ENCODE results near the gene ZBTB20. TPM values are rescaled to one million over a fixed set of nuclear protein-coding genes. Genes with fewer than 3 reads are reported as not detected.
A peak's percentile ranks its signal among the peaks of the same experiment; 100 is the strongest.

Gene ZBTB20
- total and polyA plus RNA-seq, 2 donors (not counting 1 experiment from before 2014, with no cell fraction given): 4.0 to 123 TPM

DNA sequence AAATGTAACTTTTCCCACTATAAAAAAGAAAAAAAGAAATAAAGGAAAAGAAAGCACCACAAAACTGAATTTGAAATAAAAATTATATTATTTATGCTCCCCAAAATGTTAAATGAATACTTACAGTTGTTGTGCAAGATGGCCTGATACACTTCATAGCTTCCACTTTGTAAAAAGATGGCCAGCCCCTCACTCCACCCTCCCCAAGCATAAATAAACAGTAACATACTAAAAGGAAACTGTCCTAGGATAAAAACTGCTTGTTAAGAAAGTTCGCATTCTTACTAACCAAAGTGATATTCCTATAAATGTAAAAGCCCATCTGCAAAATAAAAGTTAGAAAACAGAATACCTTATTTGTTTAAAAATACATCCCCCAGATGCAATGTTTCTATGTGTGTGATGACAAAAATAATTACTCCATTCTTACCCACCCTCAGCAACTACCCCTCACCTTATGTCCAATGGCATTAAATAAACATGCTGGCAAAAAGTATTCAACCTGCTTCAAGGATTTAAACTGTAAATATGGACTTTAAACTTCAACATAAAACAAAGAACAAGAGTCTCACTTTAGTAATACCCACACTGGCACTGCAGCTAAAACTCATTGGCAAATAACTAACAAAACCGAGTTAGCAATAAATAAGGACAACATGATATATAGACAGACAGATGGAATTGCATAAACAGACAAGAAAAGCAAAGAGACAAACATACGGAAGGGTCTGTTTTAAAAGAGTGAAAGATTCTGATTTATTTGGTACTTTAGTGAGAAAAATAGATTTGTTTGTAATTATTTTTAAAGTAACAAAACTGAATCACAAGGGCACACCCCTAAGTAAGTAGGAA, 47.7 kb downstream of the ZBTB20 start:
- H3K9me3 Mint-ChIP-seq (ENCODE audit: insufficient read depth): peaks cover 3% of the 10 kb centered on the region

More for the DNA sequence above, 47.7 kb downstream of the ZBTB20 start:
- Histone ChIP-seq H3K36me3 (replicated peaks in 1 of 2; ENCODE audit: control extremely low read depth in 1 of 2, control insufficient read depth in 1 of 2, extremely low read depth in 1 of 2, insufficient read depth in 2 of 2, low read length in 1 of 2) (peaks cover 2 to 5% of the 10 kb centered on the region in 2 experiments), H3K4me3 (ENCODE audit: control extremely low read depth in 1 of 5, extremely low read depth in 1 of 5, insufficient read depth in 1 of 5, low read depth in 2 of 5, low read length in 4 of 5) (peak overlapping the region in 2 of 5 experiments; percentile 10 to 44), H4K20me1 (ENCODE audit: control insufficient read depth, insufficient read depth, low read length, poor library complexity, severe bottlenecking) (no peaks in the 10 kb centered on the region), H3K9me3 (ENCODE audit: control extremely low read depth in 1 of 3, control insufficient read depth in 2 of 3, insufficient read depth in 1 of 3, low read length in 2 of 3) (peaks cover 0 to 3% (median 0%) of the 10 kb centered on the region in 3 donors), H3K4me2 (replicated peaks; ENCODE audit: low read depth, low read length, poor library complexity, severe bottlenecking) (peak overlapping the region; percentile 67), H3K9ac (ENCODE audit: low read length) (peak overlapping the region; percentile 63), H3K4me1 (ENCODE audit: control insufficient read depth in 2 of 2, insufficient read depth in 2 of 2, low read length in 2 of 2) (peaks cover 8 to 18% of the 10 kb centered on the region in 2 donors), H2AFZ (ENCODE audit: insufficient read depth, low read depth, low read length, poor library complexity, severe bottlenecking) (no peak overlapping the region), H3K27ac (ENCODE audit: low read length in 2 of 2) (peak overlapping the region in 1 of 2 donors; percentile 63), H3K27me3 (replicated peaks in 1 of 4; ENCODE audit: control extremely low read depth in 1 of 4, control insufficient read depth in 3 of 4, insufficient read depth in 4 of 4, low read length in 3 of 4) (no peaks in the 10 kb centered on the region), H3K79me2 (ENCODE audit: control insufficient read depth, insufficient read depth, low read length) (peaks cover 19% of the 10 kb centered on the region)
- peak overlapping the region; percentile 69 for H3K4me3 Mint-ChIP-seq
- H3K4me1 Mint-ChIP-seq: peaks cover 30% of the 10 kb centered on the region
- ATAC-seq (ENCODE audit: low read depth) (no peak), DNase-seq (no peak)
- POLR2A ChIA-PET: interaction anchor here (1.6 kb wide), 1 partner anchor 47 kb away, joined by 8 read pairs; no protein-coding TSS in a partner anchor
- H3K27ac Mint-ChIP-seq: peak overlapping the region; percentile 1
- no CpG with 5 or more reads among the region's 3 CpGs for WGBS (ENCODE audit: insufficient coverage)
- intact Hi-C loops (cut with micrococcal nuclease): no loop called here
- CTCF ChIA-PET: interaction anchor here (2.8 to 3.4 kb wide), 2 partner anchors 7 to 70 kb away, joined by 7 to 21 read pairs; no protein-coding TSS in a partner anchor
- no peak for TF ChIP-seq CTCF (IDR thresholded peaks at IDR 0.05)
- no peak for TF ChIP-seq EZH2 (IDR thresholded peaks at IDR 0.05; ENCODE audit: borderline replicate concordance, insufficient read depth, low read depth, low read length, poor library complexity, severe bottlenecking)
- no peaks in the 10 kb centered on the region for H3K27me3 Mint-ChIP-seq

Data from B cell (primary cell).